GM23338 (cell line): ENCODE data around the gene ATP8B4. TPM values are rescaled to one million over a fixed set of nuclear protein-coding genes. Genes with fewer than 3 reads are reported as not detected.

Experiments
- ATAC-seq: fragments of 200-7000 bp; cut with Tn5 transposase; 3 replicates; pipeline ENCODE4 v1.9.1; 2020
- DNase-seq: peaks from one replicate; pipeline ENCODE4 v3.0.0-alpha.2; 2015; ENCODE audit warnings: low spot score
- H2AFZ ChIP-seq: fragments of 200-600 bp; sonication (generic); 2 replicates; pipeline ENCODE4 v1.8.0; 2016; ENCODE audit warnings: antibody characterized with exemption, mild to moderate bottlenecking, moderate library complexity
- H3F3A ChIP-seq: fragments of 200-600 bp; sonication (generic); replicated peaks from 2 replicates; pipeline ENCODE4 v1.8.0; 2017; ENCODE audit warnings: antibody characterized with exemption, mixed run types, low read depth
- H3K27ac ChIP-seq: fragments of 200-600 bp; sonication (generic); 2 replicates; pipeline ENCODE4 v1.6.1; 2016; ENCODE audit warnings: low read depth
- H3K27me3 ChIP-seq: fragments of 200-600 bp; sonication (generic); 2 replicates; pipeline ENCODE4 v1.8.0; 2016; ENCODE audit warnings: mild to moderate bottlenecking, mixed run types, moderate library complexity; ENCODE audit not compliant: insufficient read depth
- H3K36me3 ChIP-seq: fragments of 200-600 bp; sonication (generic); 2 replicates; pipeline ENCODE4 v1.8.0; 2016; ENCODE audit warnings: mild to moderate bottlenecking; ENCODE audit not compliant: insufficient read depth
- H3K4me1 ChIP-seq: fragments of 200-600 bp; sonication (generic); 2 replicates; pipeline ENCODE4 v1.8.0; 2016; ENCODE audit warnings: mild to moderate bottlenecking, moderate library complexity; ENCODE audit not compliant: insufficient read depth
- H3K4me2 ChIP-seq: fragments of 200-600 bp; sonication (generic); 2 replicates; pipeline ENCODE4 v1.7.1; 2017; ENCODE audit warnings: mixed run types
- H3K4me3 ChIP-seq: fragments of 200-600 bp; sonication (generic); 2 replicates; pipeline ENCODE4 v1.6.1; 2016; ENCODE audit warnings: mixed run types
- H3K79me2 ChIP-seq: fragments of 200-600 bp; sonication (generic); replicated peaks from 2 replicates; pipeline ENCODE4 v1.8.0; 2017; ENCODE audit warnings: mild to moderate bottlenecking; ENCODE audit not compliant: insufficient read depth
- H3K9me2 ChIP-seq: fragments of 200-600 bp; sonication (generic); 2 replicates; pipeline ENCODE4 v1.8.0; 2017; ENCODE audit not compliant: insufficient read depth
- H4K20me1 ChIP-seq: fragments of 200-600 bp; sonication (generic); replicated peaks from 2 replicates; pipeline ENCODE4 v1.8.0; 2017; ENCODE audit warnings: mild to moderate bottlenecking; ENCODE audit not compliant: insufficient read depth
- H3K27ac Mint-ChIP-seq: 2 replicates; pipeline ENCODE4 v1.8.0; 2020; ENCODE audit warnings: inconsistent platforms, mild to moderate bottlenecking, moderate library complexity, mixed read lengths
- H3K27me3 Mint-ChIP-seq: 3 replicates; pipeline ENCODE4 v1.8.0; 2022; ENCODE audit warnings: low read depth, mild to moderate bottlenecking, moderate library complexity, mixed read lengths, inconsistent platforms; ENCODE audit not compliant: insufficient read depth, poor library complexity
- H3K36me3 Mint-ChIP-seq: 3 replicates; pipeline ENCODE4 v1.8.0; 2021; ENCODE audit warnings: low read depth, mild to moderate bottlenecking, inconsistent platforms, moderate library complexity, mixed read lengths
- H3K4me1 Mint-ChIP-seq: 3 replicates; pipeline ENCODE4 v1.8.0; 2020; ENCODE audit warnings: mild to moderate bottlenecking, inconsistent platforms, mixed read lengths
- H3K4me3 Mint-ChIP-seq: 3 replicates; pipeline ENCODE4 v1.8.0; 2021; ENCODE audit warnings: moderate library complexity, mild to moderate bottlenecking, inconsistent platforms, mixed read lengths
- H3K9me3 Mint-ChIP-seq: 3 replicates; pipeline ENCODE4 v1.8.0; 2020; ENCODE audit warnings: moderate library complexity, mild to moderate bottlenecking, inconsistent platforms, mixed read lengths
- CREB1 ChIP-seq: fragments of 250-450 bp; sonication (Bioruptor Pico); IDR thresholded peaks from 2 replicates; pipeline ENCODE4 v1.5.0; 2020; ENCODE audit warnings: low read depth, mild to moderate bottlenecking, moderate library complexity
- EZH2 ChIP-seq: fragments of 200-600 bp; sonication (generic); IDR thresholded peaks from one replicate; pipeline ENCODE4 v1.8.0; 2017; ENCODE audit warnings: antibody characterized with exemption, mild to moderate bottlenecking, low read depth; ENCODE audit not compliant: unreplicated experiment
- EZH2phosphoT487 ChIP-seq: fragments of 200-600 bp; sonication (generic); IDR thresholded peaks from one replicate; pipeline ENCODE4 v1.8.1; 2018; ENCODE audit warnings: antibody characterized with exemption; ENCODE audit not compliant: unreplicated experiment
- JUNB ChIP-seq: IDR thresholded peaks from one replicate; pipeline ENCODE4 v1.6.1; 2016; ENCODE audit warnings: antibody characterized with exemption; ENCODE audit not compliant: unreplicated experiment
- NANOG ChIP-seq: IDR thresholded peaks from 2 replicates; pipeline ENCODE4 v1.6.1; 2016; ENCODE audit warnings: antibody characterized with exemption, borderline replicate concordance
- POLR2AphosphoS5 ChIP-seq: IDR thresholded peaks from 2 replicates; pipeline ENCODE4 v1.6.1; 2016; ENCODE audit warnings: antibody characterized with exemption, low read depth
- STAT1 ChIP-seq: IDR thresholded peaks from one replicate; pipeline ENCODE4 v1.6.1; 2016; ENCODE audit warnings: antibody characterized with exemption; ENCODE audit not compliant: unreplicated experiment
- ZNF114 ChIP-seq: fragments of 250-450 bp; sonication (Bioruptor Pico); IDR thresholded peaks from 2 replicates; pipeline ENCODE4 v1.5.0; 2020; ENCODE audit warnings: mild to moderate bottlenecking, moderate library complexity
- ZNF331 ChIP-seq: fragments of 250-450 bp; sonication (Bioruptor Pico); IDR thresholded peaks from 2 replicates; pipeline ENCODE4 v1.5.0; 2020; ENCODE audit warnings: low read depth, mild to moderate bottlenecking, moderate library complexity
- polyA plus RNA-seq: library from polyadenylated mRNA; unstranded; fragments of >200 nt; fragmentation: Nextera tagmentation; extraction: Ambion mirVana; gene quantifications from 2 replicates; pipeline ENCODE4 v1.2.1, GENCODE V29; 2016
- total RNA-seq: library from RNA; depleted of rRNA; stranded (reverse); fragments of >200 nt; shearing (Covaris generic); gene quantifications from 2 replicates; pipeline ENCODE4 v1.2.3, GENCODE V29; 2014
- TF ChIP-seq, protein P1 (sequence below): IDR thresholded peaks from one replicate; pipeline ENCODE4 v1.6.1; 2018; ENCODE audit warnings: antibody characterized with exemption; ENCODE audit not compliant: unreplicated experiment
- TF ChIP-seq, protein P2 (sequence below): IDR thresholded peaks from 2 replicates; pipeline ENCODE4 v1.6.1; 2016; ENCODE audit warnings: antibody characterized with exemption
- TF ChIP-seq, protein P3 (sequence below), 2 experiments: fragments of 200-600 bp in 1 of 2; sonication (generic) in 1 of 2; conservative IDR thresholded peaks; 2 replicates each; pipeline versions ENCODE4 v1.5.1 to v1.6.1; 2016 to 2017; ENCODE audit warnings: antibody characterized with exemption in 2 of 2, low read depth in 2 of 2, mild to moderate bottlenecking in 2 of 2, moderate library complexity in 1 of 2

The ATP8B4 gene
- total and polyA plus RNA-seq, 2 experiments from 2014 or later, result 0.24 TPM; not detected in 1

DNA sequence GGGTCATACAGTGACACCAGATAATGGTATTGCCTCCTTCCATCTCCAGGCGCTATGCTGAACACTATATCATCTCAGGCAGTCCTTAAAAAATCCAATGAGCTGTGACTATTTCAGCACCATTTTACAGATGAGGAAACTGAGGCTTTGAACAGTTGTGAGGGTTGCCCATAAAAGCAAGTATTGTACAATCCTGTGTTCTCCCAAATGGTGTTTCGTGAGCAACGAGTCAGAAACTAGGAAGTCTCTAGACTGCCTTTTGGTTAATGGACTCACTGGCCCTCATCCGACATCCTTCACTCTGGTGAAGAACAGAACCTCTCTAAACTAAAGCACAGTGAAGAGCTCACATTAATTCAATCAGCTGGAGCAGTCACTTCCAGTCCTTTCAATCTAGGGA, 61.8 kb downstream of the ATP8B4 start:
- Histone ChIP-seq H3K27ac (no peak overlapping the region), H2AFZ (no peak overlapping the region), H3K36me3 (no peaks in the 10 kb centered on the region), H3F3A (no peaks in the 10 kb centered on the region), H3K27me3 (no peaks in the 10 kb centered on the region), H4K20me1 (no peaks in the 10 kb centered on the region), H3K9me2 (no peaks in the 10 kb centered on the region), H3K4me2 (no peak overlapping the region), H3K4me1 (peaks cover 12% of the 10 kb centered on the region), H3K79me2 (no peaks in the 10 kb centered on the region), H3K4me3 (no peak overlapping the region)
- peaks cover 3% of the 10 kb centered on the region for H3K27me3 Mint-ChIP-seq
- no peak overlapping the region for H3K4me3 Mint-ChIP-seq
- no peak for DNase-seq
- no peaks in the 10 kb centered on the region; the same call in 2 of the 3 replicates for H3K9me3 Mint-ChIP-seq
- peaks cover 27% of the 10 kb centered on the region for H3K4me1 Mint-ChIP-seq
- TF ChIP-seq CREB1 (CRISPR knock-in tag) (no peak), JUNB (no peak), NANOG (no peak)
- TF ChIP-seq, protein P1, sequence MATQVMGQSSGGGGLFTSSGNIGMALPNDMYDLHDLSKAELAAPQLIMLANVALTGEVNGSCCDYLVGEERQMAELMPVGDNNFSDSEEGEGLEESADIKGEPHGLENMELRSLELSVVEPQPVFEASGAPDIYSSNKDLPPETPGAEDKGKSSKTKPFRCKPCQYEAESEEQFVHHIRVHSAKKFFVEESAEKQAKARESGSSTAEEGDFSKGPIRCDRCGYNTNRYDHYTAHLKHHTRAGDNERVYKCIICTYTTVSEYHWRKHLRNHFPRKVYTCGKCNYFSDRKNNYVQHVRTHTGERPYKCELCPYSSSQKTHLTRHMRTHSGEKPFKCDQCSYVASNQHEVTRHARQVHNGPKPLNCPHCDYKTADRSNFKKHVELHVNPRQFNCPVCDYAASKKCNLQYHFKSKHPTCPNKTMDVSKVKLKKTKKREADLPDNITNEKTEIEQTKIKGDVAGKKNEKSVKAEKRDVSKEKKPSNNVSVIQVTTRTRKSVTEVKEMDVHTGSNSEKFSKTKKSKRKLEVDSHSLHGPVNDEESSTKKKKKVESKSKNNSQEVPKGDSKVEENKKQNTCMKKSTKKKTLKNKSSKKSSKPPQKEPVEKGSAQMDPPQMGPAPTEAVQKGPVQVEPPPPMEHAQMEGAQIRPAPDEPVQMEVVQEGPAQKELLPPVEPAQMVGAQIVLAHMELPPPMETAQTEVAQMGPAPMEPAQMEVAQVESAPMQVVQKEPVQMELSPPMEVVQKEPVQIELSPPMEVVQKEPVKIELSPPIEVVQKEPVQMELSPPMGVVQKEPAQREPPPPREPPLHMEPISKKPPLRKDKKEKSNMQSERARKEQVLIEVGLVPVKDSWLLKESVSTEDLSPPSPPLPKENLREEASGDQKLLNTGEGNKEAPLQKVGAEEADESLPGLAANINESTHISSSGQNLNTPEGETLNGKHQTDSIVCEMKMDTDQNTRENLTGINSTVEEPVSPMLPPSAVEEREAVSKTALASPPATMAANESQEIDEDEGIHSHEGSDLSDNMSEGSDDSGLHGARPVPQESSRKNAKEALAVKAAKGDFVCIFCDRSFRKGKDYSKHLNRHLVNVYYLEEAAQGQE, result no peak
- TF ChIP-seq, protein P2, sequence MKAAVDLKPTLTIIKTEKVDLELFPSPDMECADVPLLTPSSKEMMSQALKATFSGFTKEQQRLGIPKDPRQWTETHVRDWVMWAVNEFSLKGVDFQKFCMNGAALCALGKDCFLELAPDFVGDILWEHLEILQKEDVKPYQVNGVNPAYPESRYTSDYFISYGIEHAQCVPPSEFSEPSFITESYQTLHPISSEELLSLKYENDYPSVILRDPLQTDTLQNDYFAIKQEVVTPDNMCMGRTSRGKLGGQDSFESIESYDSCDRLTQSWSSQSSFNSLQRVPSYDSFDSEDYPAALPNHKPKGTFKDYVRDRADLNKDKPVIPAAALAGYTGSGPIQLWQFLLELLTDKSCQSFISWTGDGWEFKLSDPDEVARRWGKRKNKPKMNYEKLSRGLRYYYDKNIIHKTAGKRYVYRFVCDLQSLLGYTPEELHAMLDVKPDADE, result no peak
- ATAC-seq, result no peak
- H3K36me3 Mint-ChIP-seq, result no peaks in the 10 kb centered on the region
- no peak overlapping the region for H3K27ac Mint-ChIP-seq

DNA sequence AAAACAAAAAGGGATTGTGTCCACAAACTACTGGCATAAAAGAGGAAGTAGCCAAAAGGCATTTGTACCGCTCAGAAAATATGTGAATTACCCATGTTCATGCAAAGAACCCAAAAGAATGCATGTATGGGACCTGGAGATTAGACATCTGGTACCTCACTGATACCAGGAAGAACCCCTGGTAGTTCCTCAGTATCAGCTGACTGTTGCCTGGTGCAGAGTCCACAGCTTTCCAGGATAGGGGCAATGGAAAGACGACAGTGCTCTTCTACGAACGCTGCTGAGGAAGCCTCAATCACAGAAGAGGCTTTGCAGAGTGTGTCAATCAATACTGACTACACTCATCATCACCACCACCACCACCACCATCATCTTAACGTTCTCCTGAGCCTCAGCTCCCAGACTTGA, 63.3 kb downstream of the ATP8B4 start:
- no peak for ATAC-seq
- no peak overlapping the region for H2AFZ ChIP-seq
- TF ChIP-seq POLR2AphosphoS5 (no peak), JUNB (no peak), ZNF331 (CRISPR knock-in tag) (no peak), ZNF114 (CRISPR knock-in tag) (no peak), EZH2 (no peak), CREB1 (CRISPR knock-in tag) (no peak), NANOG (no peak), STAT1 (no peak), EZH2phosphoT487 (no peak)
- TF ChIP-seq, protein P1, result no peak
- TF ChIP-seq, protein P3, sequence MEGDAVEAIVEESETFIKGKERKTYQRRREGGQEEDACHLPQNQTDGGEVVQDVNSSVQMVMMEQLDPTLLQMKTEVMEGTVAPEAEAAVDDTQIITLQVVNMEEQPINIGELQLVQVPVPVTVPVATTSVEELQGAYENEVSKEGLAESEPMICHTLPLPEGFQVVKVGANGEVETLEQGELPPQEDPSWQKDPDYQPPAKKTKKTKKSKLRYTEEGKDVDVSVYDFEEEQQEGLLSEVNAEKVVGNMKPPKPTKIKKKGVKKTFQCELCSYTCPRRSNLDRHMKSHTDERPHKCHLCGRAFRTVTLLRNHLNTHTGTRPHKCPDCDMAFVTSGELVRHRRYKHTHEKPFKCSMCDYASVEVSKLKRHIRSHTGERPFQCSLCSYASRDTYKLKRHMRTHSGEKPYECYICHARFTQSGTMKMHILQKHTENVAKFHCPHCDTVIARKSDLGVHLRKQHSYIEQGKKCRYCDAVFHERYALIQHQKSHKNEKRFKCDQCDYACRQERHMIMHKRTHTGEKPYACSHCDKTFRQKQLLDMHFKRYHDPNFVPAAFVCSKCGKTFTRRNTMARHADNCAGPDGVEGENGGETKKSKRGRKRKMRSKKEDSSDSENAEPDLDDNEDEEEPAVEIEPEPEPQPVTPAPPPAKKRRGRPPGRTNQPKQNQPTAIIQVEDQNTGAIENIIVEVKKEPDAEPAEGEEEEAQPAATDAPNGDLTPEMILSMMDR (conservative IDR thresholded peaks at IDR 0.05; ENCODE audit: low read depth in 2 of 2), result no peak
- TF ChIP-seq, protein P2, result no peak

More for the DNA sequence above, 63.3 kb downstream of the ATP8B4 start:
- Histone ChIP-seq H3K27ac (no peak overlapping the region), H3K27me3 (no peaks in the 10 kb centered on the region), H3F3A (no peaks in the 10 kb centered on the region), H3K4me1 (peaks cover 11% of the 10 kb centered on the region), H4K20me1 (no peaks in the 10 kb centered on the region), H3K9me2 (no peaks in the 10 kb centered on the region), H3K36me3 (no peaks in the 10 kb centered on the region), H3K4me2 (no peak overlapping the region), H3K79me2 (no peaks in the 10 kb centered on the region), H3K4me3 (no peak overlapping the region)
- H3K36me3 Mint-ChIP-seq, result no peaks in the 10 kb centered on the region
- H3K4me1 Mint-ChIP-seq, result peaks cover 21% of the 10 kb centered on the region
- H3K9me3 Mint-ChIP-seq, result no peaks in the 10 kb centered on the region; the same call in 2 of the 3 replicates
- peaks cover 3% of the 10 kb centered on the region for H3K27me3 Mint-ChIP-seq
- H3K27ac Mint-ChIP-seq, result no peak overlapping the region
- H3K4me3 Mint-ChIP-seq, result no peak overlapping the region
- DNase-seq, result no peak
